Ishikawa (cell line): Measurements from ENCODE around the gene FAM120AOS.

ENCODE experiments used
- CEBPB ChIP-seq: IDR thresholded peaks from 2 replicates; pipeline ENCODE4 v1.6.1; 2012
- CREB1 ChIP-seq: IDR thresholded peaks from 2 replicates; pipeline ENCODE4 v1.6.1; 2012; ENCODE audit warnings: low read depth
- EGR1 ChIP-seq: IDR thresholded peaks from 2 replicates; pipeline ENCODE4 v1.6.1; 2012
- EP300 ChIP-seq: IDR thresholded peaks from 2 replicates; pipeline ENCODE4 v1.6.1; 2012; ENCODE audit warnings: borderline replicate concordance
- FOXM1 ChIP-seq: IDR thresholded peaks from 2 replicates; pipeline ENCODE4 v1.6.1; 2012; ENCODE audit warnings: low read depth, borderline replicate concordance
- MAX ChIP-seq: IDR thresholded peaks from 2 replicates; pipeline ENCODE4 v1.6.1; 2012
- NFIC ChIP-seq: IDR thresholded peaks from 2 replicates; pipeline ENCODE4 v1.6.1; 2012
- RAD21 ChIP-seq: IDR thresholded peaks from 2 replicates; pipeline ENCODE4 v1.6.1; 2012; ENCODE audit warnings: low read depth
- REST ChIP-seq: IDR thresholded peaks from 2 replicates; pipeline ENCODE4 v1.6.1; 2012; ENCODE audit warnings: low read depth, mild to moderate bottlenecking
- TAF1 ChIP-seq: IDR thresholded peaks from 2 replicates; pipeline ENCODE4 v1.6.1; 2012; ENCODE audit warnings: low read depth, mild to moderate bottlenecking
- TCF12 ChIP-seq: IDR thresholded peaks from 2 replicates; pipeline ENCODE4 v1.6.1; 2012; ENCODE audit warnings: low read depth
- TEAD4 ChIP-seq: IDR thresholded peaks from 2 replicates; pipeline ENCODE4 v1.6.1; 2012
- USF1 ChIP-seq: IDR thresholded peaks from 2 replicates; pipeline ENCODE4 v1.6.1; 2012
- YY1 ChIP-seq: IDR thresholded peaks from 2 replicates; pipeline ENCODE4 v1.6.1; 2012; ENCODE audit warnings: low read depth
- ZBTB7A ChIP-seq: IDR thresholded peaks from 2 replicates; pipeline ENCODE4 v1.6.1; 2012; ENCODE audit warnings: low read depth

FAM120AOS gene

DNA sequence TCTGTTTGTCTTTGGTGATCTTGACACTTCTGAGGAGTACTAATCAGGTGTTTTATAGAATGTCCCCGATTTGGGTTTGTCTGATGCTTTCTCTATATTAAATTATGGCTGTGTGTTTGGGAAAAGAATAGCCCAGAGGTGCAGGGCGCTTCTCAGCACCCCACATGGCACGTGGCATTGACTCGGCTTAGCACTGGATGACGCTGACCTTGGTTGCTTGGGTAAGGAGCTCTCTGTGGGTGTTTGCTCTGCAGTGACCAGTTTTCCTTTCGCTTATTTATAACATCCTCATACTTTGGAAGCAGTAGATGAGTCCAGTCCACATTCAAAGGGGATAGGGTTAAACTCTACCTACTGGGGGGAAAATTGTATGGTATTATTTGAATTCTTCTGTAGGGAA is 12.5 kb upstream of the FAM120AOS start:
- TF ChIP-seq CEBPB: no peak
- TF ChIP-seq TCF12: no peak
- no peak for TF ChIP-seq USF1
- no peak for TF ChIP-seq TEAD4
- TF ChIP-seq NFIC: no peak
- TF ChIP-seq FOXM1: no peak
- TF ChIP-seq YY1: no peak
- no peak for TF ChIP-seq MAX
- no peak for TF ChIP-seq TAF1
- TF ChIP-seq REST: no peak
- no peak for TF ChIP-seq EP300
- no peak for TF ChIP-seq RAD21
- no peak for TF ChIP-seq ZBTB7A
- no peak for TF ChIP-seq CREB1

DNA sequence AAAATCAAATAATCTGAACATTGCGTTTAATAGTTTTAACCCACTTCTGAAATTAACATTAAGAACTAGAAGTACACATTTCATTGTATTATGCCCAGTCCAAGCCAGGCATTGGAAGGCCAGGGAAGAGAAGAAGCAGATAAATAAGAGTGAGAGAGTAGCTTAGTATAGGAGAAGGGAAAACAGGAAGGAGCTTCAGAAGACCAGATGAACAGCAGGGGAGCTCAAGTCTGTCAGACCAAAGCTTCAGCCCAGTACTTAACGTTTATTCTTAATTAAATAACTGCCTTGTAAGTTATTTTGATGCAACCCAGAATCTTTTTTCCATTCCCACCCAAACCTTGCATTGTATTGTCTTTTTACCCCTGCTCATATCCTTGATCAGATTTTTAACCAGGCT is 11.5 kb upstream of the FAM120AOS start:
- TF ChIP-seq USF1 (no peak), CREB1 (no peak), REST (no peak)

- TF ChIP-seq TAF1 (no peak), CREB1 (no peak), CEBPB (no peak), NFIC (no peak), YY1 (no peak), FOXM1 (no peak)
Observed at GRCh38 chr9:93464395-93464794, 11.0 kb upstream of the FAM120AOS start.

DNA sequence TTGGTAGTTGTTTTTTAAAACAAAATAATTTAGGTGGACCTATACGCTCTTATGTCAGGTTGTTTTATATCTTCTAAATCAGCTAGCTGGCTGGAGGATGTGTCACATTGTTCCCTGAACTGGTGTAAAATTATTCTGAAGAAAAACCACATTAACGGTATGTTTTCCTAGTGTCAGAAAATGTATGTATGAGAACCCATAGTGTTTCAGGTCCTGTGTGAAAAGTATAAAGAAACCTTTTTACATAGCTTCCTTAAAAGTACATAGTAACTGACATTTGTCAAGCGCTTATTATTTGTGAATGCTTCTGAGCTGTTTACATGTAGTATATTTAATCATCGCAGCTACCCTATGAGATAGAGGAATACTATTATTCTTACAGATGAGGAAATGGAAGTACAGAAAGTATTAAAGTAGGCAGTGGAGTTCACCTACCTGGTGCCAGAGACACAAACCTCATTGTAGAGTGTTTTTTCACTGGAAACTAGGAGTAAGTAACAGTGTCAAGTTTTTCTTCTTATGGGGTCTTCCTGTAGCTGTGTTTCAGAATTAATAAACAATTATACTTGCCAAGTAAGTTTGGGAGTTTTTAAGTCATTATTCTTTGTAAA is 10.4 kb upstream of the FAM120AOS start:
- TF ChIP-seq RAD21 (no peak), EGR1 (no peak), TCF12 (no peak)

DNA sequence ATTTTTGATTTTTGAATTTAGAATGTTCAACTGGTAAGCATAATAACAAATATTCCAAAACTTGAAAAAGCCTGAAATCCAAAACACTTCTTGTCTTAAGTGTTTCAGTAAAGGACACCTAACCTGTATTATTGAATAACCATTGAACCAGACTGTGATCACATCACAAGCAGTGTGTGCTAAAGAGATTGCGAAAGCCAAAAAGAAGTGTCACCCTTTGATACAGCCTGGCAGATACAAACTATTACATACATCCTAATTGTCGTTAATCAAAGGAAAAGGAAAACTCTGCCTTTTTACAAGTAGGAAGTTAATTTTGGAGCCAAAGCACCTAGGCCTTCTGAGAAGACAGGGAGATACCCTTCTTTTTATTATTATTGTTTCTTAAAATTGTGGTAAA is 8.4 kb upstream of the FAM120AOS start:
- no peak for TF ChIP-seq YY1

DNA sequence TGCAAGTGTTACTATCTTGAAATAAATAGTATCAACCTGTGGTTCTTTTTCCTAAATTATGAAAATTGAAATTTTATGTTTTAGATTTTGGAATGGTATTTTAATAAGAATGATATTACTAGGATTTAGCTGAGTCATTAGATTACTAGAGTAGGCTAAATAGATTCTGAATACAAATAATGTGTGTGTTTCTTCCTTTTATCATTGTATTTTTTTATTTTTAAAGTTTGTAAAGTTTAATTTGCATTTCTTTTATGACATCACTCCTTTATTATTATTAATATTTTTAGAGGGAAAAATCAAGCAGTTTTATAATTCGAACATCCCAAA is 8.0 kb upstream of the FAM120AOS start:
- TF ChIP-seq CEBPB (no peak), TEAD4 (no peak), ZBTB7A (no peak), YY1 (no peak), TAF1 (no peak)

DNA sequence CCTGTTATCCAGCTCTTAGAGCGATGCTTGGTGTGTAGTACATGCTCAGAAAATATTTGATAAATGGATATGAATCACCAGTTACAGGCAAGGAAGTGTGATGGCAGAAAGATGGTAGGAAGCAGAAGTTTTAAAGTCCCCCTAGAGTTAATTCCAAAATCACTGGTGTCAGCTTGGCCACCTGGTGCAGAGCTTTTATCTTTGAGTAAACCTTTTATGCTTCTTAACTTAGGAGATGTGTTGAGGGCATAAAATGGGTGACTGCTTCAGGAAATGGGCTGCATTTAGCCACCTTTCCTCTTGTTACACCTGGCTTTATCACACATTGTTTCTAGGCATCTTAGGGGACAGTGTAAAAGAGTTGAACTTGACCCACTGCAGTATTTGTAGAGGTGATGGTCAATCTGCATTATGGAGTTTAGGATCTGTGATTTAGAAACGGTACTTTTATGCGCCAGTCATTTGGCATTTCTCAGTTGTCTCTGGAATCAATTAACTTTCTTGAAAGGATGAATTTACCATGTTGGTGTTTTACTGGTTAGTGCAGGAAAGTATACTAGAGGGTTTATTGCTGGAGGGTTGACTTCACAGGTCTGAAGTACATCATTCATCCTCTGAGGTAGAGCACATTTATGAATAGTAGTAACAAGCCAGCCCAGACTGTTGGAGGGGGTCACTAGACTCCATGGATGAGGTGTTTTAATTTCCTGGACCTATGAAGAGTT is 7.5 kb upstream of the FAM120AOS start:
- TF ChIP-seq USF1 (no peak), TAF1 (no peak), RAD21 (no peak), ZBTB7A (no peak), MAX (no peak), CREB1 (no peak), TEAD4 (no peak), EP300 (no peak), NFIC (no peak), TCF12 (no peak), YY1 (no peak), REST (no peak), EGR1 (no peak), FOXM1 (no peak), CEBPB (no peak)
